Adipocyte (in vitro differentiated cells): Measurements from ENCODE around the gene CFD.
"Not testable (repeated sequence)": the region's sequence is repeated elsewhere in the genome, so short reads cannot be mapped to it uniquely, and the experiment has no call there.

Source experiments
- DNase-seq: peaks from one replicate; pipeline ENCODE4 v3.0.0-alpha.2; 2015; ENCODE audit warnings: low read depth
- H3K27me3 ChIP-seq: replicated peaks from 2 replicates; pipeline ENCODE4 v1.7.0; 2013; ENCODE audit warnings: mild to moderate bottlenecking, low read length, moderate library complexity; ENCODE audit not compliant: control insufficient read depth, insufficient read depth
- H3K36me3 ChIP-seq: 2 replicates; pipeline ENCODE4 v1.7.0; 2013; ENCODE audit warnings: low read length, mild to moderate bottlenecking, moderate library complexity; ENCODE audit not compliant: control insufficient read depth, insufficient read depth, severe bottlenecking
- H3K4me1 ChIP-seq: 2 replicates; pipeline ENCODE4 v1.7.0; 2013; ENCODE audit warnings: mild to moderate bottlenecking, low read length, moderate library complexity; ENCODE audit not compliant: control insufficient read depth, insufficient read depth
- H3K4me3 ChIP-seq: 2 replicates; pipeline ENCODE4 v1.7.0; 2013; ENCODE audit warnings: mild to moderate bottlenecking, low read length, moderate library complexity
- H3K9ac ChIP-seq: 2 replicates; pipeline ENCODE4 v1.7.0; 2013; ENCODE audit warnings: mild to moderate bottlenecking, low read length, moderate library complexity
- H3K9me3 ChIP-seq: 2 replicates; pipeline ENCODE4 v1.7.0; 2013; ENCODE audit warnings: mild to moderate bottlenecking, low read length, moderate library complexity; ENCODE audit not compliant: control insufficient read depth

The CFD gene

DNA sequence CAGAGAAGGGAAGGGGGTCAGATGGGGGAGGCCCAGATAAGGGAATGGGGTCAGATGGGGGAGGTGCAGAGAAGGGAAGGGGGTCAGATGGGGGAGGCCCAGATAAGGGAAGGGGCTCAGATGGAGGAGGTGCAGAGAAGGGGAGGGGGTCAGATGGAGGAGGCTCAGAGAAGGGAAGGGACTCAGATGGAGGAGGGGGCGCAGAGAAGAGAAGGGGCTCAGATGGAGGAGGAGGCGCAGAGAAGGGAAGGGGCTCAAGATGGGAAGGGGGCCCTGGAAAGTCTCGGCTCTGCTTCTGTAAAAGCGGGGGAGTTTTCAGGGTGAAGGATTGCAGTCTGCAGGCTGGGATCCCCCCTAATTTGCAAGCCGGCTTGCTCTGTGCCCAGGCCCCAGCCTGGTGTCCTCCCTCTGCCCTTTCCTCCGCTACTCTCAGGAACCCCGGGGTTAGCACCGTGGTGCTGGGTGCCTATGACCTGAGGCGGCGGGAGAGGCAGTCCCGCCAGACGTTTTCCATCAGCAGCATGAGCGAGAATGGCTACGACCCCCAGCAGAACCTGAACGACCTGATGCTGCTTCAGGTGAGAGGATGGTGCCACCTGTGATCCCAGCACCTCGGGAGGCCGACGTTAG lies 30.2 kb upstream of the CFD start:
- no peaks in the 10 kb centered on the region for H3K36me3 ChIP-seq
- H3K9me3 ChIP-seq, result no peaks in the 10 kb centered on the region
- no peaks in the 10 kb centered on the region for H3K4me1 ChIP-seq
- no peak for DNase-seq
- H3K4me3 ChIP-seq, result no peak overlapping the region
- peaks cover 13% of the 10 kb centered on the region for H3K27me3 ChIP-seq
- no peak overlapping the region for H3K9ac ChIP-seq

DNA sequence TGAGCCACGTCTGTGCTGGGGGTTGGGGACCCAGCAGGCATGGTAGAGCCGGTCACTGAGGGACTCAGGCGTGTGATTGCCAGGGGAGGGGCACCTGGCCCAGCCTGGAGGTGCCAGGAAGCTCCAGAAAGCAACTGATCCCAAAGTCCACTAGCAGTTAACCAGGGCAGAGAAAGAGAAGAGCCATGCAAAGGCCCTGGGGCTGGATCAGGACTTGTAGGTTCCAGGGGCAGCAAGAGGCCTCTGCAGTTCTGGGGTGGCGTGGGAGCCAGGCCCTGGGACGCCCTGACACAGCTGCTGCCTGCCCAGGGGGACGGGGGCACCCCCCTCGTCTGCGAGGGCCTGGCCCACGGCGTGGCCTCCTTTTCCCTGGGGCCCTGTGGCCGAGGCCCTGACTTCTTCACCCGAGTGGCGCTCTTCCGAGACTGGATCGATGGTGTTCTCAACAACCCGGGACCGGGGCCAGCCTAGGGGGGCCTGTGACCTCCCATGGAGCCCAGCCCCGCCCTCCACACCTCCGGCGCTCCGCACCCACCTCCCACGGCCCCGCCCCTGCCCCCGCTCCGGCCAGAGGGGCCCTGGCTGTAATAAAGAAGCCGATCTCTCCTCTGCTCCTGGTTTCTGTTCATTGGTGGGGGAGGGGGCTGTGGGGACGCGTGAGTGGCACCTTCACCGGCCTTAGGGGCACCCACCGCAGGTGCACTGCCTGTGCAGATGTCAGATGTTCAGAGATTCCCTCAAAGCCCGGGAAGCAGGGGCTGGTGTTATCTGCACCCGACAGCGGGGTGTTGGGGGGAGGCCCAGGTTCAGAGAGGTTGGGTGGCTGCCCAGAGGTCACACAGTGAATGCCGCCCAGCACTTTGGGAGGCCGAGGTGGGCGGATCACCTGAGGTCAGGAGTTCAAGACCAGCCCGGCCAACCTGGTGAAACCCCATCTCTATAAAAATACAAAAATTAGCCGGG lies 27.8 kb upstream of the CFD start:
- no peaks in the 10 kb centered on the region for H3K9me3 ChIP-seq
- no peak overlapping the region for H3K4me3 ChIP-seq
- peaks cover 18% of the 10 kb centered on the region for H3K27me3 ChIP-seq
- H3K36me3 ChIP-seq, result no peaks in the 10 kb centered on the region
- no peak overlapping the region for H3K9ac ChIP-seq
- H3K4me1 ChIP-seq, result no peaks in the 10 kb centered on the region
- DNase-seq, result no peak

DNA sequence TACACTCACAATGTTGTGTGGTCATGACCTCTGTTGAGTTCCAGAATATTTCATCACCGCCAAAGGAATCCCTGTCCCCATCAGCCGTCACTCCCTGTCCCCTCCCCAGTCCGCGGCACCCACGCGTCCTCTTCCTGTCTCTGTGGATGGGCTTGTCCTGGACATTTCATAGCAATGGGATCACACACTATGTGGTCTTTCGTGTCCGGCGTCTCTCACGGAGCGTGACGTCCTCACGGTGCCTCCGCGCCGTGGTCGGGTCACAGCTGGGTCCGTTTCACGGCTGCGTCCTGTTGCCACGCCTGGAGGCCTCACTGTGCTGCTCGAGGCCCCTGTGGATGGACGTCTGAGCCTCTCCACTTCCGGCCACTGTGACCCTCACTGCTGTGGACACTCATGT lies 25.2 kb upstream of the CFD start:
- peaks cover 14% of the 10 kb centered on the region for H3K27me3 ChIP-seq
- H3K36me3 ChIP-seq, result no peaks in the 10 kb centered on the region
- H3K9ac ChIP-seq, result no peak overlapping the region
- H3K4me1 ChIP-seq, result peaks cover 2% of the 10 kb centered on the region
- no peak for DNase-seq
- H3K4me3 ChIP-seq, result no peak overlapping the region
- no peaks in the 10 kb centered on the region for H3K9me3 ChIP-seq

DNA sequence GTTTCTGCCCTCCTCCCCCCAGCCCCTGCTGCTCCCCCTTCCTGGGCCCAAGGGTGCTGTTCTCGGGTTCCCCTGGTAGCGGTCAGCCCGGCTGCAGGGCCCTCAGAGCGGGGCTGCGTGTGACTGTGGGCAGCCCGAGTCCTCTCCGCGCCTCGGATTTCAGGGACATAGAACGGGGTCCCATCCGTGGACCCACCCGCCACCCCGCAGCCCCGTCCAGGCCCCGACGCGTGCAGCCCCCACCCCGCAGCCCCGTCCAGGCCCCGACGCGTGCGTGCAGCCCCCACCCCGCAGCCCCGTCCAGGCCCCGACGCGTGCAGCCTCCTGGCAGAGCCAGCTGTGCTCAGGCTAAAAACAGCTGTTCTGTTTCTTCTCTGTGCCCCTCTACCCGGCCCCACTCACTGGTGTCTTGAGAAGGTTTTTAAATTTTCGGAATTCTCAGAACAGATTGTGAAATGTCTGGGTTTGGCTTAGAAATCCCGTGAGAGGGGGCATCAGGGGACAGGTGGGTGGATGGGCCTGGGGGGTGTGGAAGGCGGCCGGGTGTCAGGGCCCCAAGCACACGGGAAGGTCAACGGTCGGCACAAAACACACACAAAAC lies 24.2 kb upstream of the CFD start:
- H3K9me3 ChIP-seq, result no peaks in the 10 kb centered on the region
- peak; percentile 68 for DNase-seq
- peaks cover 2% of the 10 kb centered on the region for H3K4me1 ChIP-seq
- no peak overlapping the region for H3K9ac ChIP-seq
- H3K4me3 ChIP-seq, result no peak overlapping the region
- no peaks in the 10 kb centered on the region for H3K36me3 ChIP-seq
- H3K27me3 ChIP-seq, result peaks cover 12% of the 10 kb centered on the region

DNA sequence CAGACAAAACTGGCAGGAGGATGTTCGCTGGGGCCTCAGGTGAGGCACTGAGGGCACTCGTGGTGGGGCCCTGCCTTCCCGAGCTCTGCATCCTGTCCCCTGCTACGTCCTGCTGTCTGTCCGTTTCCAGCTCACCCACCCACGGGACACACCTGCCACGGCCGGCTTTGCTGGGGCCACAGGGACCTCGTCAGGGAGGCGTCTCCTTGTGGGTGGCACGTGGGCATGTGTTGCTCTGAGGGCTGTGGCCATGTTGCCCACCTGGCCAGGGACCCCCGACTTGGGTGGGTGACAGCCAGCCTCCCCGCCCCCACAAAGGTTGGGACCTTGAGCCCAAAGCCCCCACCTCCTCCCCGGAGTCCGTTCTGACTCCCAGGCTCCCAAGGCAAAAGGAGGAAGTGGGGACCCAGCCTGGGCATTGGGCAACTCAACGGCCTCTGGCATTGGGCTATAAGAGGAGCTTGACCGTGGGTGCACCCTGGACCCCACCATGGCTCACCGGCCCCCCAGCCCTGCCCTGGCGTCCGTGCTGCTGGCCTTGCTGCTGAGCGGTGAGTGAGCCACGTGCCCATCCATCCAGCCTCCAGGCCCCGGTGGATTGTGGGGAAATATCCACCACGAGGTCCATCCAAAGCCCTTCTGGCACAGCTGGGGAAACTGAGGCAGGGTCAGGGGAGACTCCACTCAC lies 18.8 kb upstream of the CFD start, which contains the start of gene PRTN3:
TSS of gene PRTN3 (plus strand) at position 481 of the 688 bp plus-strand sequence. CDS start at position 491, 10 bp downstream.
- Histone ChIP-seq H3K4me1 (peaks cover 2% of the 10 kb centered on the region), H3K27me3 (peaks cover 8% of the 10 kb centered on the region), H3K36me3 (no peaks in the 10 kb centered on the region), H3K9me3 (no peaks in the 10 kb centered on the region), H3K9ac (no peak within 1 kb of the TSS), H3K4me3 (no peak within 1 kb of the TSS)
- DNase-seq, result no peak

DNA sequence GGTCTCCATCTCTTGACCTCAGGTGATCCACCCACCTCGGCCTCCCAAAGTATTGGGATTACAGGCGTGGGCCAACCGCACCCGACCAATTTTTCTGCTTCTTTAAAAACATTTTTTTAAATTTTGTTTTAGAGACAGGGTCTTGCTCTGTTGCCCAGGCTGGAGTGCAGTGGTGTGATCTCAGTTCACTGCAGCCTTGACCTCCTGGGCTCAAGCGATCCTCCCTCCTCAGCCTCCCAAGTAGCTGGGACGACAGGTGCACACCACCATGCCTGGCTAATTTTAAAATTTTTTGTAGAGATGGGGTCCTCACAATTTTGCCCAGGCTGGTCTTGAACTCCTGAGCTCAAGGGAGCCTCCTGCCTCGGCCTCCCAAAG lies 16.7 kb upstream of the CFD start:
- H3K9me3 ChIP-seq, DNase-seq, H3K4me1 ChIP-seq, H3K4me3 ChIP-seq, H3K36me3 ChIP-seq, H3K9ac ChIP-seq, H3K27me3 ChIP-seq: not testable (repeated sequence)

DNA sequence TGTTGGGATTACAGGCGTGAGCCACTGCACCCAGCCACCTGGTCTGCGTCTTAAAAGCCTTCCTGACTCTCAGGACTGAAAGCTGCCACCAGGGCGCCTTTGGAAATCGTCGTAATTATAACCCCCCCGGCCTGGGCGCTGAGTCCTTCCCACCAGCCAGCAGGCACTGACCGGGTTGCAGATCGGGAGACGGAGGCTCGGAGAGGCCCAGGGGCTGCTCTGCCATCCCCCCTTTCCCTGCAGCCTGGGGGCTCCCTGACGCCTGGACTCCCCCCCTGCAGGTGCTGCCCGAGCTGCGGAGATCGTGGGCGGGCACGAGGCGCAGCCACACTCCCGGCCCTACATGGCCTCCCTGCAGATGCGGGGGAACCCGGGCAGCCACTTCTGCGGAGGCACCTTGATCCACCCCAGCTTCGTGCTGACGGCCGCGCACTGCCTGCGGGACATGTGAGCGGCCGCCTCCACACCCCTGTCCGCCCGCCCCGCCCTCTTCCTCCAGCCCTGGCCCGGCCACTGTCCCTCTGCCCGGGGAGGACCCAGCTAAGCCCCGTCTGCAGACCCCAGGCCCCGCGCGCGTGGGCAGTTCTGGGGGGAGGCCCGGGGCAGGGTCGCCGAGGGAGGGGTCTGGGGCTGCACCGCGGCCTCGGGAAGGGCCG lies 16.2 kb upstream of the CFD start:
- Histone ChIP-seq H3K27me3 (peaks cover 7% of the 10 kb centered on the region), H3K9me3 (no peaks in the 10 kb centered on the region), H3K4me1 (peaks cover 2% of the 10 kb centered on the region), H3K9ac (no peak overlapping the region), H3K4me3 (no peak overlapping the region), H3K36me3 (no peaks in the 10 kb centered on the region)
- DNase-seq, result peak; percentile 39

DNA sequence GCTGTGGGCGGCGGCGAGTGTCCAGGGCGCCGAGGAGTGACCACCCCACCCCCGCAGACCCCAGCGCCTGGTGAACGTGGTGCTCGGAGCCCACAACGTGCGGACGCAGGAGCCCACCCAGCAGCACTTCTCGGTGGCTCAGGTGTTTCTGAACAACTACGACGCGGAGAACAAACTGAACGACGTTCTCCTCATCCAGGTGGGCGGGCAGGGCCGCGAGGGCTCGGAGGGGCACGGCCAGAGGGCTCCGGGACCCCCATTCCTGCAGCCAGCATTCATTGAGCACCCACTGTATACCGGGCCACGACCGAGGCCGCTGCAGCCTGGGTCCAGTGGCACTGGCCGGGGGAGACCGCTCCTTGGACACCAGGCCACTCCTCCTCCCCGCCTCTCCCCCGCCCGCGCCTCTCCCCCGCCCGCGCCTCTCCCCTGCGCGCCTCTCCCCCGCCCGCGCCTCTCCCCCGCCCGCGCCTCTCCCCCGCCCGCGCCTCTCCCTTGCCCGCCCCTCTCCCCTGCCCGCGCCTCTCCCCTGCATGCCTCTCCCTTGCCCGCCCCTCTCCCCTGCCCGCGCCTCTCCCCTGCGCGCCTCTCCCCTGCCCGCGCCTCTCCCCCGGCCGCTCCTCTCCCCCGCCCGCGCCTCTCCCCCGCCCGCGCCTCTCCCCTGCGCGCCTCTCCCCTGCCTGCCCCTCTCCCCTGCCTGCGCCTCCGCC lies 15.5 kb upstream of the CFD start:
- Histone ChIP-seq H3K9me3 (no peaks in the 10 kb centered on the region), H3K4me1 (peaks cover 3% of the 10 kb centered on the region), H3K36me3 (no peaks in the 10 kb centered on the region), H3K9ac (no peak overlapping the region), H3K27me3 (peaks cover 4% of the 10 kb centered on the region), H3K4me3 (no peak overlapping the region)
- DNase-seq, result no peak

DNA sequence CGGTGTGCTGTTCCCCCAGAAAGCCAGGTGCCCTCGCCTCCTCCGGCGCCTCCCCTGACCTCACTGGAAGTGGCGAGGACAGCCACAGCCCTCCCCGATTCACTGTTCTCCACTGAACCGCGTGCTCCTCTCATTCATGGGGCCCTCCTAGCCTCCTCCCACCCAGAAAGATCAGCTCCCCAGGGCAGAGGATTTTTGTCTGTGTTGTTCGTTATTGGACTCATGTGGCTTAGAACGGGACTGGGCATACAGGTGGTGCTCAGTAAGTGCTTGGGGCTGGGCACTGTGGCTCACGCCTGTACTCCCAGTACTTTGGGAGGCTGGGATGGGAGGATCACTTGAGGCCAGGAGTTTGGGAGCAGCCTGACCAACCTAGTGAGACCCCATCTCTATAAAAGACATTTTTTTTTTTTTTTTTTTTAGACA lies 14.9 kb upstream of the CFD start:
- Histone ChIP-seq H3K9me3 (no peaks in the 10 kb centered on the region), H3K9ac (no peak overlapping the region), H3K36me3 (no peaks in the 10 kb centered on the region), H3K4me1 (peaks cover 4% of the 10 kb centered on the region), H3K27me3 (peaks cover 3% of the 10 kb centered on the region), H3K4me3 (no peak overlapping the region)
- DNase-seq, result no peak

DNA sequence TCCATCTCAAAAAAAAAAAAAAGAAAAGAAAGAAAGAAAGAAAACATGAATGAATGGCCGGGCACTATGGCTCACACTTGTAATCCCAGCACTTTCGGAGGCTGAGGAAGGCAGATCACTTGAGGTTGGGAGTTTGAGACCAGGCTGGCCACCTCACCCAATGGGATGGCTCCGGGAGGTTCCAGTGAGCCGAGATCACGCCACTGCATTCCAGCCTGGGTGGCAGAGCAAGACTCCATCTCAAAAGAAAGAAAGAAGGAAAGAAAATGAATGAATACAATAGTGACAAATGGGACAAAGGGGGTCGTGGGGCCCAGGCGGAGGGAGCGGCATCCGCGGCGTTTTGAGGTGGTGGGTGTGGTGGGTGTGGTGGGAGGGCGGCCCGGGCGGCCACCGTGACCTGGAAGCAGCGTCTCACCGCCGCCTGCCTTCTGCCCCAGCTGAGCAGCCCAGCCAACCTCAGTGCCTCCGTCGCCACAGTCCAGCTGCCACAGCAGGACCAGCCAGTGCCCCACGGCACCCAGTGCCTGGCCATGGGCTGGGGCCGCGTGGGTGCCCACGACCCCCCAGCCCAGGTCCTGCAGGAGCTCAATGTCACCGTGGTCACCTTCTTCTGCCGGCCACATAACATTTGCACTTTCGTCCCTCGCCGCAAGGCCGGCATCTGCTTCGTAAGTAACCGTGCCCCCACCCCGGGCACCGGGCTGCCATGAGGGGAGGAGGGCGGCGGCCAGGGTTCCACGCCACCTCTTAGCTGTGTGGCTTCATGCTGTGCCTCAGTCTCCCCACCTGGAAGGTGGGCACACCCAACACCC lies 13.6 kb upstream of the CFD start:
- H3K9me3 ChIP-seq, result no peaks in the 10 kb centered on the region
- H3K9ac ChIP-seq, result no peak overlapping the region
- no peak overlapping the region for H3K4me3 ChIP-seq
- peaks cover 3% of the 10 kb centered on the region for H3K27me3 ChIP-seq
- H3K4me1 ChIP-seq, result peaks cover 7% of the 10 kb centered on the region
- no peak for DNase-seq
- H3K36me3 ChIP-seq, result no peaks in the 10 kb centered on the region
